ENCODE data around the gene ELANE.

DNA sequence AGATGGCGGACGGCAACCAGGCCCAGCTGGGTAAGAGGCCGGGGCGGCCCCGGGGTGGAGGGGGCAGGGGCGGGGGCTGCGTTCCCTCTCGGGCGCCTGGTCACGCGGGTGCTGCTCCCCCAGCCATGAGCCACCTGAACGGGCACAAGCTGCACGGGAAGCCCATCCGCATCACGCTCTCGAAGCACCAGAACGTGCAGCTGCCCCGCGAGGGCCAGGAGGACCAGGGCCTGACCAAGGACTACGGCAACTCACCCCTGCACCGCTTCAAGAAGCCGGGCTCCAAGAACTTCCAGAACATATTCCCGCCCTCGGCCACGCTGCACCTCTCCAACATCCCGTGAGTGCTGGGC is 43.7 kb upstream of the ELANE start:
- TF ChIP-seq, protein P1, sequence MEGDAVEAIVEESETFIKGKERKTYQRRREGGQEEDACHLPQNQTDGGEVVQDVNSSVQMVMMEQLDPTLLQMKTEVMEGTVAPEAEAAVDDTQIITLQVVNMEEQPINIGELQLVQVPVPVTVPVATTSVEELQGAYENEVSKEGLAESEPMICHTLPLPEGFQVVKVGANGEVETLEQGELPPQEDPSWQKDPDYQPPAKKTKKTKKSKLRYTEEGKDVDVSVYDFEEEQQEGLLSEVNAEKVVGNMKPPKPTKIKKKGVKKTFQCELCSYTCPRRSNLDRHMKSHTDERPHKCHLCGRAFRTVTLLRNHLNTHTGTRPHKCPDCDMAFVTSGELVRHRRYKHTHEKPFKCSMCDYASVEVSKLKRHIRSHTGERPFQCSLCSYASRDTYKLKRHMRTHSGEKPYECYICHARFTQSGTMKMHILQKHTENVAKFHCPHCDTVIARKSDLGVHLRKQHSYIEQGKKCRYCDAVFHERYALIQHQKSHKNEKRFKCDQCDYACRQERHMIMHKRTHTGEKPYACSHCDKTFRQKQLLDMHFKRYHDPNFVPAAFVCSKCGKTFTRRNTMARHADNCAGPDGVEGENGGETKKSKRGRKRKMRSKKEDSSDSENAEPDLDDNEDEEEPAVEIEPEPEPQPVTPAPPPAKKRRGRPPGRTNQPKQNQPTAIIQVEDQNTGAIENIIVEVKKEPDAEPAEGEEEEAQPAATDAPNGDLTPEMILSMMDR (IDR thresholded peaks at IDR 0.05 in 8 of 11, conservative IDR thresholded peaks at IDR 0.05 in 3 of 11): no peak
- TF ChIP-seq POLR2A (IDR thresholded peaks at IDR 0.05) (no peak), POLR2AphosphoS5 (IDR thresholded peaks at IDR 0.05) (peak; percentile 38 to 74 (median 48))
